Stimulated activated CD4-positive, alpha-beta T cell treated with anti-CD3 and anti-CD28 coated beads, Interleukin-15, amount 100 ng/mL, for 1 hour (primary cell): ENCODE results near the gene DHRS2.
"Not testable (repeated sequence)": the region's sequence is repeated elsewhere in the genome, so short reads cannot be mapped to it uniquely, and the experiment has no call there.

ENCODE experiments used
- DNase-seq, 2 donors: peaks; one replicate each; pipeline ENCODE4 v3.0.0-alpha.2; 2020; ENCODE audit warnings: low read depth in 1 of 2, low spot score in 1 of 2

The DHRS2 gene

GRCh38 chr14:23689709-23690514 lies 53.7 kb downstream of the DHRS2 start:
- not testable (repeated sequence) for DNase-seq

- no peak for DNase-seq
These were observed 56.3 kb downstream of the DHRS2 start for GRCh38 chr14:23692416-23692815.

- no peak for DNase-seq
These were observed 57.1 kb downstream of the DHRS2 start for GRCh38 chr14:23693252-23693775.

GRCh38 chr14:23694085-23694948 lies 58.2 kb downstream of the DHRS2 start:
- no peak for DNase-seq
